CD4-positive, alpha-beta T cell (primary cell): ENCODE measurements around the gene PTH1R. TPM values are rescaled to one million over a fixed set of nuclear protein-coding genes. Genes with fewer than 3 reads are reported as not detected.

Source experiments
- ATAC-seq: fragments of 200-7000 bp; cut with Tn5 transposase; one replicate; pipeline ENCODE4 v1.10.0; 2022; ENCODE audit warnings: mild to moderate bottlenecking; ENCODE audit not compliant: poor library complexity
- CTCF ChIA-PET: fragments of 350-600 bp; sonication (Branson Sonifier 250); formaldehyde crosslinking; loops from one replicate; lab custom pipeline; 2021; ENCODE audit warnings: antibody characterized with exemption, inconsistent platforms; lab: Charles Lee
- POLR2A ChIA-PET: fragments of 350-600 bp; sonication (Branson Sonifier 250); formaldehyde crosslinking; loops from one replicate; lab custom pipeline; 2021; ENCODE audit warnings: antibody characterized with exemption, inconsistent platforms; lab: Charles Lee
- DNase-seq, 14 experiments: peaks; one replicate each; pipeline ENCODE4 v3.0.0-alpha.2; 2013 to 2020; ENCODE audit warnings: mixed read lengths in 2 of 14
- H3K27ac ChIP-seq, 2 donors: one replicate each; pipeline versions ENCODE4 v1.5.1 to v1.7.0; 2013; ENCODE audit warnings: low read length in 2 of 2, low read depth in 1 of 2, mild to moderate bottlenecking in 1 of 2
- H3K27me3 ChIP-seq, 2 experiments: 1 replicate in 1 of 2; 2 replicates in 1 of 2; pipeline versions ENCODE4 v1.6.1 to v1.7.0; 2013; ENCODE audit warnings: low read length in 2 of 2, control low read depth in 1 of 2, mild to moderate bottlenecking in 1 of 2, moderate library complexity in 1 of 2; ENCODE audit not compliant: insufficient read depth in 2 of 2, control insufficient read depth in 1 of 2
- H3K36me3 ChIP-seq: one replicate; pipeline ENCODE4 v1.6.1; 2013; ENCODE audit warnings: low read length, control low read depth; ENCODE audit not compliant: insufficient read depth
- H3K4me1 ChIP-seq: one replicate; pipeline ENCODE4 v1.6.1; 2013; ENCODE audit warnings: low read length, control low read depth; ENCODE audit not compliant: insufficient read depth
- H3K4me3 ChIP-seq: one replicate; pipeline ENCODE4 v1.5.1; 2013; ENCODE audit warnings: mild to moderate bottlenecking, low read length, moderate library complexity
- H3K9me3 ChIP-seq, 2 experiments: 1 replicate in 1 of 2; 2 replicates in 1 of 2; pipeline versions ENCODE4 v1.6.1 to v1.7.0; 2013; ENCODE audit warnings: low read length in 2 of 2, mild to moderate bottlenecking in 2 of 2, control low read depth in 1 of 2, moderate library complexity in 1 of 2; ENCODE audit not compliant: control insufficient read depth in 1 of 2, insufficient read depth in 1 of 2
- H3K27ac Mint-ChIP-seq: one replicate; pipeline ENCODE4 v1.8.0; 2020; ENCODE audit warnings: mixed read lengths
- H3K27me3 Mint-ChIP-seq: one replicate; pipeline ENCODE4 v1.8.0; 2021; ENCODE audit warnings: mixed read lengths
- H3K36me3 Mint-ChIP-seq: one replicate; pipeline ENCODE4 v1.8.0; 2021; ENCODE audit warnings: low read depth, mixed read lengths
- H3K4me1 Mint-ChIP-seq: one replicate; pipeline ENCODE4 v1.8.0; 2021; ENCODE audit warnings: low read depth, mixed read lengths
- H3K4me3 Mint-ChIP-seq: one replicate; pipeline ENCODE4 v1.8.0; 2020; ENCODE audit warnings: mild to moderate bottlenecking, mixed read lengths
- H3K9me3 Mint-ChIP-seq: one replicate; pipeline ENCODE4 v1.8.0; 2020; ENCODE audit warnings: mixed read lengths
- CTCF ChIP-seq: fragments of 200-600 bp; IDR thresholded peaks from one replicate; pipeline ENCODE4 v1.8.0; 2022; ENCODE audit warnings: antibody characterized with exemption, mild to moderate bottlenecking
- intact Hi-C, 2 experiments: fragments of 100-400 bp; cut with DNase I in 1 of 2; cut with micrococcal nuclease in 1 of 2; formaldehyde crosslinking; loops; one replicate each; pipeline versions ENCODE4 v1.15.1 to v1.9.0; 2023 to 2025; cut with DNase I, micrococcal nuclease
- total RNA-seq, 174 experiments: library from RNA in 2 of 174; stranded (reverse) in 2 of 174; gene quantifications; one replicate each; pipeline ENCODE4 v1.2.3 and lab custom pipeline; 2021 to 2026

The PTH1R gene
- total RNA-seq, 2 experiments from 2014 or later, result not detected

GRCh38 chr3:46880884-46881595 is 3.5 kb downstream of the PTH1R start:
- Histone ChIP-seq H3K27ac (no peak overlapping the region), H3K36me3 (no peaks in the 10 kb centered on the region), H3K4me3 (no peak overlapping the region), H3K4me1 (peaks cover 21% of the 10 kb centered on the region), H3K9me3 (peaks cover 0 to 6% of the 10 kb centered on the region in 2 experiments), H3K27me3 (peaks cover 34% of the 10 kb centered on the region in 2 experiments)
- intact Hi-C loops, result no loop called here
- ChIA-PET POLR2A (no interaction called here), CTCF (no interaction called here)
- Mint-ChIP-seq H3K27me3 (peaks cover 48% of the 10 kb centered on the region), H3K9me3 (no peaks in the 10 kb centered on the region), H3K4me3 (peak overlapping the region; percentile 70), H3K36me3 (no peaks in the 10 kb centered on the region), H3K4me1 (peaks cover 6% of the 10 kb centered on the region), H3K27ac (no peak overlapping the region)
- no peak for DNase-seq
- TF ChIP-seq CTCF, result no peak
- no peak for ATAC-seq

- H3K36me3 ChIP-seq, result no peaks in the 10 kb centered on the region
- H3K4me1 ChIP-seq, result peaks cover 21% of the 10 kb centered on the region
- ATAC-seq, result peak; percentile 57
- Mint-ChIP-seq H3K27ac (no peak overlapping the region), H3K36me3 (no peaks in the 10 kb centered on the region), H3K4me3 (peak overlapping the region; percentile 77), H3K27me3 (peaks cover 48% of the 10 kb centered on the region), H3K9me3 (no peaks in the 10 kb centered on the region), H3K4me1 (peaks cover 6% of the 10 kb centered on the region)
- TF ChIP-seq CTCF, result no peak
- no peak overlapping the region for H3K27ac ChIP-seq
- peaks cover 0 to 6% of the 10 kb centered on the region in 2 experiments for H3K9me3 ChIP-seq
- ChIA-PET POLR2A (no interaction called here), CTCF (no interaction called here)
- peak in 7 of 14 experiments; percentile 5 to 41 (median 12) for DNase-seq
- H3K27me3 ChIP-seq, result peaks cover 34% of the 10 kb centered on the region in 2 experiments
- H3K4me3 ChIP-seq, result peak overlapping the region; percentile 28
- intact Hi-C loops, result no loop called here
These were observed 4.3 kb downstream of the PTH1R start for GRCh38 chr3:46881596-46882376.

- Mint-ChIP-seq H3K27me3 (peaks cover 48% of the 10 kb centered on the region), H3K4me3 (peak overlapping the region; percentile 65), H3K9me3 (no peaks in the 10 kb centered on the region), H3K36me3 (no peaks in the 10 kb centered on the region), H3K27ac (no peak overlapping the region), H3K4me1 (peaks cover 6% of the 10 kb centered on the region)
- peaks cover 34% of the 10 kb centered on the region in 2 experiments for H3K27me3 ChIP-seq
- peak overlapping the region; percentile 41 for H3K4me3 ChIP-seq
- H3K4me1 ChIP-seq, result peaks cover 21% of the 10 kb centered on the region
- no peak overlapping the region for H3K27ac ChIP-seq
- DNase-seq (peak in 1 of 14 experiments; percentile 19), ATAC-seq (no peak)
- peaks cover 0 to 6% of the 10 kb centered on the region in 2 experiments for H3K9me3 ChIP-seq
- intact Hi-C loops, result no loop called here
- CTCF ChIA-PET, result no interaction called here
- no peaks in the 10 kb centered on the region for H3K36me3 ChIP-seq
- POLR2A ChIA-PET, result no interaction called here
- TF ChIP-seq CTCF, result no peak
These were observed 5.0 kb downstream of the PTH1R start for GRCh38 chr3:46882377-46883053.
